ENCODE results near the gene ANO4.

The ANO4 gene

GRCh38 chr12:100963381-100963780, 168.8 kb downstream of the ANO4 start:
- no peak for DNase-seq (ENCODE audit: low read depth)
- H3K4me3 ChIP-seq (ENCODE audit: control insufficient read depth, low read depth, low read length): no peak overlapping the region
- no peak for TF ChIP-seq CTCF (IDR thresholded peaks at IDR 0.05; ENCODE audit: control insufficient read depth, insufficient read depth, low read depth, low read length, missing control alignments)

- no peak overlapping the region for H3K4me3 ChIP-seq (ENCODE audit: control insufficient read depth, low read depth, low read length)
- no peak for TF ChIP-seq CTCF (IDR thresholded peaks at IDR 0.05; ENCODE audit: control insufficient read depth, insufficient read depth, low read depth, low read length, missing control alignments)
- no peak for DNase-seq (ENCODE audit: low read depth)
These were observed 169.5 kb downstream of the ANO4 start for GRCh38 chr12:100964028-100964427.

GRCh38 chr12:100967189-100967588, 172.6 kb downstream of the ANO4 start:
- no peak for DNase-seq (ENCODE audit: low read depth)
- no peak overlapping the region for H3K4me3 ChIP-seq (ENCODE audit: control insufficient read depth, low read depth, low read length)
- no peak for TF ChIP-seq CTCF (IDR thresholded peaks at IDR 0.05; ENCODE audit: control insufficient read depth, insufficient read depth, low read depth, low read length, missing control alignments)

- no peak for TF ChIP-seq CTCF (IDR thresholded peaks at IDR 0.05; ENCODE audit: control insufficient read depth, insufficient read depth, low read depth, low read length, missing control alignments)
- DNase-seq (ENCODE audit: low read depth): no peak
- no peak overlapping the region for H3K4me3 ChIP-seq (ENCODE audit: control insufficient read depth, low read depth, low read length)
These were observed 176.3 kb downstream of the ANO4 start for GRCh38 chr12:100970894-100971293.

- DNase-seq (ENCODE audit: low read depth): no peak
- H3K4me3 ChIP-seq (ENCODE audit: control insufficient read depth, low read depth, low read length): no peak overlapping the region
- TF ChIP-seq CTCF (IDR thresholded peaks at IDR 0.05; ENCODE audit: control insufficient read depth, insufficient read depth, low read depth, low read length, missing control alignments): no peak
These were observed 177.5 kb downstream of the ANO4 start for GRCh38 chr12:100972121-100972520.

GRCh38 chr12:100974341-100974740, 179.8 kb downstream of the ANO4 start:
- TF ChIP-seq CTCF (IDR thresholded peaks at IDR 0.05; ENCODE audit: control insufficient read depth, insufficient read depth, low read depth, low read length, missing control alignments): no peak
- H3K4me3 ChIP-seq (ENCODE audit: control insufficient read depth, low read depth, low read length): no peak overlapping the region
- DNase-seq (ENCODE audit: low read depth): no peak

- no peak for TF ChIP-seq CTCF (IDR thresholded peaks at IDR 0.05; ENCODE audit: control insufficient read depth, insufficient read depth, low read depth, low read length, missing control alignments)
- no peak overlapping the region for H3K4me3 ChIP-seq (ENCODE audit: control insufficient read depth, low read depth, low read length)
- DNase-seq (ENCODE audit: low read depth): no peak
These were observed 180.2 kb downstream of the ANO4 start for GRCh38 chr12:100974747-100975146.
